Calu3 (cell line): ENCODE results near the gene FAM9C. TPM values are rescaled to one million over a fixed set of nuclear protein-coding genes. Genes with fewer than 3 reads are reported as not detected.

Experiments
- BruUV-seq: library from RNA; stranded (reverse); fragments of 400-500 nt; replicated peaks from 2 replicates; lab custom pipeline; 2021; lab: Mats Ljungman, UMichigan
- CTCF ChIA-PET: fragments of 300-600 bp; sonication (Branson Sonifier 250); formaldehyde crosslinking; loops from one replicate; lab custom pipeline; 2022; ENCODE audit warnings: antibody characterized with exemption; lab: Charles Lee
- DNase-seq: peaks from one replicate; pipeline ENCODE4 v3.0.0; 2022
- H3K27ac Mint-ChIP-seq: one replicate; pipeline ENCODE4 v1.8.0; 2022; ENCODE audit warnings: mixed read lengths; ENCODE audit not compliant: unreplicated experiment
- H3K27me3 Mint-ChIP-seq: one replicate; pipeline ENCODE4 v1.8.0; 2022; ENCODE audit warnings: mixed read lengths; ENCODE audit not compliant: unreplicated experiment
- H3K36me3 Mint-ChIP-seq: one replicate; pipeline ENCODE4 v1.8.0; 2022; ENCODE audit warnings: mild to moderate bottlenecking, moderate library complexity, mixed read lengths; ENCODE audit not compliant: insufficient read depth, unreplicated experiment
- H3K4me1 Mint-ChIP-seq: one replicate; pipeline ENCODE4 v1.8.0; 2022; ENCODE audit warnings: mild to moderate bottlenecking, low read depth, mixed read lengths; ENCODE audit not compliant: unreplicated experiment
- H3K4me3 Mint-ChIP-seq: one replicate; pipeline ENCODE4 v1.8.0; 2022; ENCODE audit warnings: mild to moderate bottlenecking, low read depth, moderate library complexity, mixed read lengths; ENCODE audit not compliant: unreplicated experiment
- H3K9me3 Mint-ChIP-seq: one replicate; pipeline ENCODE4 v1.8.0; 2022; ENCODE audit warnings: low read depth, mixed read lengths; ENCODE audit not compliant: unreplicated experiment
- CTCF ChIP-seq: fragments of 200-600 bp; IDR thresholded peaks from one replicate; pipeline ENCODE4 v1.8.0; 2022; ENCODE audit warnings: antibody characterized with exemption; ENCODE audit not compliant: unreplicated experiment
- intact Hi-C: fragments of 100-400 bp; cut with micrococcal nuclease; formaldehyde crosslinking; loops from one replicate; pipeline ENCODE4 v1.10.0; 2022; ENCODE audit not compliant: unreplicated experiment
- total RNA-seq: library from RNA; stranded (reverse); gene quantifications from 2 replicates; pipeline ENCODE4 v1.2.3, GENCODE V29; 2022

FAM9C gene
- total RNA-seq, 1 experiment from 2014 or later = not detected

DNA sequence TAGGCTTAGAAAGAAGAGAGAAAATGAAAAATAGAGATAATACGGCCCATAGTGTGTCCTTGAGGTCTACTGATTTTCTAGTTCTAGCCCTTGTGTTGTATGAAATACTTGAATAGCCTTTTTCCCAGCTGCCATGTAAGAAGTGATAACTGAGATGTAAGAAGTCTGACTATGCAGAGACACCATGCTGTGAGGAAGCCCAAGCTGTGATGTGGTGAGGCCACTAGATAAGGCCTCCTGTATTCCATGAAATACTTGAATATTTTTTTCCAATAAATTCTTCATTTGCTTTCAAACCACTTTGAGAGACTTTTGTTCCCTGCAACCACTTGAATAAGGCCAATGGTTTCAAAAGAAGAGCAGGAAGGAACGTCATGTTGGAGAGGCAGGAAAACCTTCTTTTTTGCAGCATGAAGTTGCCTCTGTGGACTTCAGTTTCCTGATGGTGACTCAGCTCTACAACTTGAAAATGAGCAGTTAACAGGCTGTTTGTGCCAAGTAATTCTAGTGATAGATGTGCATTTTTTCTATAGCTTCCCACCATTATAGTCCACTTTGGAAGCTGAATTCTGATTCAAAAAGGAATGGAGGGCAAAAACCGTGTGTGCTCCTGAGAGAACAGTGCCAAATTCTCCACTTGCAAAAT, 25.5 kb upstream of the FAM9C start:
- Mint-ChIP-seq H3K36me3 (no peaks in the 10 kb centered on the region), H3K9me3 (no peaks in the 10 kb centered on the region)
- CTCF ChIA-PET = no interaction called here

GRCh38 chrX:13068651-13069050, 24.2 kb upstream of the FAM9C start:
- intact Hi-C loops = no loop called here
- Mint-ChIP-seq H3K4me3 (no peak overlapping the region), H3K4me1 (no peaks in the 10 kb centered on the region), H3K9me3 (no peaks in the 10 kb centered on the region), H3K27ac (peak overlapping the region; percentile 45), H3K36me3 (no peaks in the 10 kb centered on the region), H3K27me3 (no peaks in the 10 kb centered on the region)
- no TSS peak for BruUV-seq
- no peak for TF ChIP-seq CTCF
- CTCF ChIA-PET = no interaction called here
- DNase-seq = no peak

More for the DNA sequence above, 25.5 kb upstream of the FAM9C start:
- Mint-ChIP-seq H3K4me3 (no peak overlapping the region), H3K4me1 (no peaks in the 10 kb centered on the region), H3K27me3 (no peaks in the 10 kb centered on the region), H3K27ac (no peak overlapping the region)
- no TSS peak for BruUV-seq
- intact Hi-C loops = no loop called here
- TF ChIP-seq CTCF = no peak
- no peak for DNase-seq

DNA sequence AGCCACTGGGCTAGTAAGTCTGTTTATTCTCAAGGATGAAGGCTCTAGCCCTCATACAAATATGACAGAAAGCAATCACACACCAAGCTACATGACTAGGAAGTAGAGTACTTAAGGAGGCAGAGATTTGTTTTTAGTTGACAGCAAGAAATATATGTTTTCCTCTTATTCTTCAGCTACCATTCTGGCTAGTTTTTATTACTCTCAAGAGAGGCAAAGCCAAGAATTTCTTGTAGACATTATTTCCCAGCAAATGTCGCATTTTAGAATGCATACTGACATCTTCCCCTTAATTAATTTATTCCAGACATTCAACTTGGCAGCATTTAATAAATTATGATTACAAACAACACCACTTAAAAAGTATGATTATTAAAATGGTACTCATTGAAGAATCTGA, 23.4 kb upstream of the FAM9C start:
- Mint-ChIP-seq H3K36me3 (no peaks in the 10 kb centered on the region), H3K27ac (no peak overlapping the region), H3K9me3 (peaks cover 2% of the 10 kb centered on the region), H3K4me1 (no peaks in the 10 kb centered on the region), H3K4me3 (no peak overlapping the region), H3K27me3 (no peaks in the 10 kb centered on the region)
- no peak for DNase-seq
- no TSS peak for BruUV-seq
- intact Hi-C loops = no loop called here
- no peak for TF ChIP-seq CTCF
- CTCF ChIA-PET = no interaction called here

DNA sequence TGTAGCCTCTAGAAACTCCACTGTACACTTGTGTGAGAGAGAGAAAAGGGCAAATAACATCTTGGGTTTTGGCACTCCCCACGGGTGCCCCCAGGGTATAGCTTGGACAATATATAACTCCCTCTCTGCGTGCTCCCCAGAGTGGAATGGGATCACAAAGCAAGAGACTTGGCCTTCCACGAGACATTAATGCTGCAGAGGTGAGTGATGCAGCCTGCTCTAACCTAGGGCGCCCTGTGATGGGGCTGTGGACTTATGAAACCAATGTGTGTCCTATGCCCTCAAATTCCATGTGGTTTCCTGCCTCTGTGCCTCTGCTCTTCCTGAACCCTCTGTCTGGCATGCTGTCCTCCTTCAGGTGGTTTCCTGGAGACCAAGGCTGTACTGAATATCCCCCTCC, 22.0 kb upstream of the FAM9C start:
- BruUV-seq = no TSS peak
- no peak overlapping the region for H3K4me3 Mint-ChIP-seq
- no peak overlapping the region for H3K27ac Mint-ChIP-seq
- CTCF ChIA-PET = no interaction called here
- no peaks in the 10 kb centered on the region for H3K36me3 Mint-ChIP-seq
- no peak for TF ChIP-seq CTCF
- peaks cover 3% of the 10 kb centered on the region for H3K9me3 Mint-ChIP-seq
- DNase-seq = no peak
- H3K4me1 Mint-ChIP-seq = no peaks in the 10 kb centered on the region
- H3K27me3 Mint-ChIP-seq = no peaks in the 10 kb centered on the region
- intact Hi-C loops = no loop called here
